MM.1S (cell line): ENCODE measurements around the gene PKD1.

ENCODE experiments used
- DNase-seq: peaks from one replicate; pipeline ENCODE4 v3.0.0-alpha.2; 2015
- H2AFZ ChIP-seq: fragments of 300-600 bp; sonication (generic); 2 replicates; pipeline ENCODE4 v1.6.0; 2016; ENCODE audit warnings: antibody characterized with exemption, low read length
- H3F3A ChIP-seq: fragments of 300-600 bp; sonication (generic); 2 replicates; pipeline ENCODE4 v1.6.1; 2016; ENCODE audit warnings: mild to moderate bottlenecking, antibody characterized with exemption, low read length, moderate library complexity, mixed read lengths; ENCODE audit not compliant: insufficient read depth
- H3K27ac ChIP-seq: fragments of 300-600 bp; sonication (generic); 2 replicates; pipeline ENCODE4 v1.5.1; 2016; ENCODE audit warnings: mild to moderate bottlenecking, low read length
- H3K27me3 ChIP-seq: fragments of 300-600 bp; sonication (generic); replicated peaks from 2 replicates; pipeline ENCODE4 v1.6.0; 2016; ENCODE audit warnings: low read length; ENCODE audit not compliant: insufficient read depth
- H3K36me3 ChIP-seq: fragments of 300-600 bp; sonication (generic); replicated peaks from 2 replicates; pipeline ENCODE4 v1.6.1; 2016; ENCODE audit warnings: mild to moderate bottlenecking, low read length, mixed read lengths; ENCODE audit not compliant: insufficient read depth
- H3K4me1 ChIP-seq: fragments of 300-600 bp; sonication (generic); 2 replicates; pipeline ENCODE4 v1.6.1; 2016; ENCODE audit warnings: low read length, mixed read lengths
- H3K4me2 ChIP-seq: fragments of 300-600 bp; sonication (generic); 2 replicates; pipeline ENCODE4 v1.6.0; 2016; ENCODE audit warnings: low read depth, low read length
- H3K4me3 ChIP-seq: fragments of 300-600 bp; sonication (generic); 2 replicates; pipeline ENCODE4 v1.5.1; 2016; ENCODE audit warnings: low read length, mixed read lengths
- H3K79me2 ChIP-seq: fragments of 300-600 bp; sonication (generic); 2 replicates; pipeline ENCODE4 v1.6.1; 2016; ENCODE audit warnings: mixed run types, low read length, mixed read lengths
- H3K9ac ChIP-seq: fragments of 300-600 bp; sonication (generic); 2 replicates; pipeline ENCODE4 v1.6.1; 2016; ENCODE audit warnings: low read length, mixed read lengths
- H3K9me2 ChIP-seq: fragments of 300-600 bp; sonication (generic); replicated peaks from 2 replicates; pipeline ENCODE4 v1.6.1; 2016; ENCODE audit warnings: mild to moderate bottlenecking, low read length, mixed read lengths; ENCODE audit not compliant: insufficient read depth
- H3K9me3 ChIP-seq: fragments of 300-600 bp; sonication (generic); replicated peaks from 2 replicates; pipeline ENCODE4 v1.6.1; 2016; ENCODE audit warnings: mild to moderate bottlenecking, low read length, mixed read lengths; ENCODE audit not compliant: insufficient read depth
- H4K20me1 ChIP-seq: fragments of 300-600 bp; sonication (generic); 2 replicates; pipeline ENCODE4 v1.6.1; 2016; ENCODE audit warnings: mild to moderate bottlenecking, low read length, moderate library complexity, mixed read lengths; ENCODE audit not compliant: insufficient read depth
- EZH2 ChIP-seq: fragments of 300-600 bp; sonication (generic); optimal IDR thresholded peaks from 2 replicates; pipeline ENCODE3; 2017; ENCODE audit warnings: low read depth, mild to moderate bottlenecking, antibody characterized with exemption, low read length, mixed read lengths
- EZH2phosphoT487 ChIP-seq: fragments of 300-600 bp; sonication (generic); IDR thresholded peaks from 2 replicates; pipeline ENCODE4 v1.6.1; 2018; ENCODE audit warnings: antibody characterized with exemption, low read length
- TF ChIP-seq, protein P1 (sequence below): fragments of 300-600 bp; sonication (generic); IDR thresholded peaks from 2 replicates; pipeline ENCODE4 v1.5.1; 2016; ENCODE audit warnings: antibody characterized with exemption, low read length, mixed read lengths

PKD1 gene

DNA sequence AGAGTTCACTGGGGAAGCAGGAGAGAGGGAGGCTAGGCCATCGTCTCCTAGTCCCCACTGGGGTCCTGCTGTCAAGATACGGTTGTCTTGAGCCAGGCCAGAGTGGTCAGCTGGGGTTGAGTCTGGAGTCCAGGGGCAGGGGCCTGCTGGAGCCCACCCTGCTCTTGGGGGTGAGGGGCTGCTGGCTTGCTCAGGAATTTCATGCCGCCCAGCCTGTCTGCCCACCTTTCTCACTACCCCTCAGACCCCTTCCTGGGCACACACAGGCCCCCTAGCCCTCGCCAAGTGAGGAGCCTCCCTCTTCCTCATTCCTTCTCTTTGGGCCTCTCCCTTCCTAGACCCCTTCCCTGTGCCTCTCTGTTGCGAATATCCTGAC, 21.1 kb upstream of the PKD1 start:
- peaks cover 23% of the 10 kb centered on the region for H4K20me1 ChIP-seq
- TF ChIP-seq EZH2 (no peak), EZH2phosphoT487 (no peak)
- TF ChIP-seq, protein P1, sequence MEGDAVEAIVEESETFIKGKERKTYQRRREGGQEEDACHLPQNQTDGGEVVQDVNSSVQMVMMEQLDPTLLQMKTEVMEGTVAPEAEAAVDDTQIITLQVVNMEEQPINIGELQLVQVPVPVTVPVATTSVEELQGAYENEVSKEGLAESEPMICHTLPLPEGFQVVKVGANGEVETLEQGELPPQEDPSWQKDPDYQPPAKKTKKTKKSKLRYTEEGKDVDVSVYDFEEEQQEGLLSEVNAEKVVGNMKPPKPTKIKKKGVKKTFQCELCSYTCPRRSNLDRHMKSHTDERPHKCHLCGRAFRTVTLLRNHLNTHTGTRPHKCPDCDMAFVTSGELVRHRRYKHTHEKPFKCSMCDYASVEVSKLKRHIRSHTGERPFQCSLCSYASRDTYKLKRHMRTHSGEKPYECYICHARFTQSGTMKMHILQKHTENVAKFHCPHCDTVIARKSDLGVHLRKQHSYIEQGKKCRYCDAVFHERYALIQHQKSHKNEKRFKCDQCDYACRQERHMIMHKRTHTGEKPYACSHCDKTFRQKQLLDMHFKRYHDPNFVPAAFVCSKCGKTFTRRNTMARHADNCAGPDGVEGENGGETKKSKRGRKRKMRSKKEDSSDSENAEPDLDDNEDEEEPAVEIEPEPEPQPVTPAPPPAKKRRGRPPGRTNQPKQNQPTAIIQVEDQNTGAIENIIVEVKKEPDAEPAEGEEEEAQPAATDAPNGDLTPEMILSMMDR = no peak
- peak overlapping the region; percentile 79; the same call in 1 of the 2 replicates for H3K4me3 ChIP-seq
- H3K27ac ChIP-seq = no peak overlapping the region
- no peak overlapping the region for H2AFZ ChIP-seq
- no peak overlapping the region; the same call in 1 of the 2 replicates for H3K9ac ChIP-seq
- H3F3A ChIP-seq = peaks cover 33% of the 10 kb centered on the region
- peaks cover 22% of the 10 kb centered on the region for H3K4me1 ChIP-seq
- no peaks in the 10 kb centered on the region for H3K27me3 ChIP-seq
- H3K9me3 ChIP-seq = no peaks in the 10 kb centered on the region
- peaks cover 82% of the 10 kb centered on the region for H3K79me2 ChIP-seq
- H3K4me2 ChIP-seq = peak overlapping the region; percentile 77
- peaks cover 4% of the 10 kb centered on the region; the same call in 1 of the 2 replicates for H3K36me3 ChIP-seq
- no peak for DNase-seq
- no peaks in the 10 kb centered on the region for H3K9me2 ChIP-seq

DNA sequence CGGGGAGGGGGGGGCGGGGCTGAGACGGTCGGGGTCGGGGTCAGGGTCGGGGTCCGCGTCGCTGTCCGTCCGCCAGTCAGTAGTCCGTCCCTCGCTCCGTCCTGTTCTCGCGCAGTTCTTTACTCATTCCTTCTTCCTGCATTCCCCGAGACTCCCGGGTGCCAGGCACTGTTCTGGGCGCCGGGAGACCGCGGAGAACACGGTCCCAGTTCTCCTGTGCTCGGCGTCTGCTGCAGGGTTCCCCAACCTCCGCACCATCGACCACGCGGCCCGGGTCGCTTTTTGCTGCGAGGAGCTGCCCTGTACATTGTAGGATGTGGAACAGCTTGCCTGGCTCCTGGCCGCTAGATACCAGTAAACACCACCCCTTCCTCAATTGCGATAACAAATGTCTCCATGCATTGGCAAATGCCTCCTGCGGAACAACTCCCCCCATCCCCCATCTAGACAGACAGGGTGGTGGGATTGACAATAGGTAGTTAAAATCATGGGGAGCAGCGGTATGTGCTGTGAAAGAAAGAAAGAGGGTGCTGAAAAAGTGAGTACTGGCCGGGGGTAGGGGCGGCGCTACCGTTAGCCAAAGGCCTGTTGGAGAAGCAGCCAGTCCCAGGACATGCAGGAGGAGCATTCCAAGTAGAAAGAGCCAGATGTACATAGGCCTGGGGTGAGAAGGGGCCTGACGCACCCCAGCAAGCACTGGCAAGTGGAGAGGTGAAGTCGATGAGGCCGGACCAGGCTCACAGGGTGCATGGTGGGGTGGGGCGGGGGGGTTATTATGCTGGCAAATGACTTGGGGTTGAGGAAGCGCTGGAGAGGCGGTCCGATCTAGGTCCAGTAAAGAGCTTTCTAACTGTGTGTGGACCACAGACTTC, 20.5 kb upstream of the PKD1 start:
- Histone ChIP-seq H3F3A (peaks cover 39% of the 10 kb centered on the region), H3K4me3 (peak overlapping the region; percentile 79), H3K36me3 (peaks cover 4% of the 10 kb centered on the region; the same call in 1 of the 2 replicates), H3K27ac (no peak overlapping the region), H3K9me3 (no peaks in the 10 kb centered on the region), H4K20me1 (peaks cover 29% of the 10 kb centered on the region), H3K79me2 (peaks cover 76% of the 10 kb centered on the region), H3K4me1 (peaks cover 22% of the 10 kb centered on the region), H3K27me3 (no peaks in the 10 kb centered on the region), H3K4me2 (peak overlapping the region; percentile 77), H3K9me2 (no peaks in the 10 kb centered on the region), H2AFZ (no peak overlapping the region), H3K9ac (peak overlapping the region; percentile 57)
- DNase-seq = peak; percentile 12
- TF ChIP-seq, protein P1 = no peak
- no peak for TF ChIP-seq EZH2phosphoT487
- no peak for TF ChIP-seq EZH2

DNA sequence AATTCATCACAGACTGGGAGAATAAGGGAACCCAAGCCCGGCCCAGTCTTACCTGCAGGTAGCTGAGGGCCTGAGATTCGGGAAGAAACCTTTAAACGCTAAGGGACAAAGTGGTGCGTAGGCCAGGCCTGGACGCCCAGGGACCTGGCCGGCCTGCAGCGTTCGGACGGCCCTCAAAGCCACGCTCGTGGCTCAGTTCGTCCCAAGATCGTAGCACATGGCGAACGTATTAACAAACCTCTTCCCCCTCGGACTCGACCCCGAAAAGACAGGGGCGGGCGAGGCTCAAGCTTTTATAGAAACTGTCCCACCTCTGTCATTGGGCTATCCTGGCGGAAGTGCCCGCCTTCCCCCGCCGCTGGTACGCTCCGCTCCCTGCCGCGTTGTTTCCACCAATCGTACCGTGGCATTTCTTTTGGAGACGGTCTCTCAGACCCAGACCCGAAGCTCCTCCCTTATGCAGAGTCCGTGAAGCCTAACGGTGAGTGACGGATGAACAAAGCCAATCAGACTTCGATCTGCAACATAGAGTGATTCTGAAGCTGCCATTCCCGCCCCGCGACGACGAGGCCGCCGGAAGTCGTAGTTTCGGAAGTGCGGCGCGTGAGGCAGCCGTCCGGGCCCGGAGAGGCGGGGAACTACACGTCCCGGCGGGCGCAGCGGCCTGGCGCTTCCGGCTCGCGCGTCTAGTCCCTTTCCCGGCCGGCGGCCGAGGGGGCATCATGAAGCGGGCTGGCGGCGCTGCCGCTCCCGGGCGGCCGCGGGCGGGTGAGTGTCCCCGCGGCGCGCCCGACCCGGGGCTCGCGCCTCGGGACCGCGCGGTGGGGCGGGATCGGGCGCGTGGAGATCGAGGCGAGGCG, 19.6 kb upstream of the PKD1 start, which contains the start of gene TRAF7:
Gene TRAF7 (plus strand): TSS at position 692 of the 860 bp plus-strand sequence. CDS start 8,139 bp downstream, outside the sequence.
- Histone ChIP-seq H3K9ac (peak within 1 kb of the TSS; percentile 97), H3K4me3 (peak within 1 kb of the TSS; percentile 97), H3K27ac (peak within 1 kb of the TSS; percentile 62; the same call in 1 of the 2 replicates), H3F3A (peaks cover 48% of the 10 kb centered on the region), H3K36me3 (peaks cover 4% of the 10 kb centered on the region; the same call in 1 of the 2 replicates), H3K27me3 (no peaks in the 10 kb centered on the region), H4K20me1 (peaks cover 36% of the 10 kb centered on the region), H3K9me2 (no peaks in the 10 kb centered on the region), H3K4me2 (peak within 1 kb of the TSS; percentile 100), H3K4me1 (peaks cover 22% of the 10 kb centered on the region), H3K79me2 (peaks cover 70% of the 10 kb centered on the region), H2AFZ (no peak within 1 kb of the TSS), H3K9me3 (no peaks in the 10 kb centered on the region)
- TF ChIP-seq EZH2phosphoT487 (no peak), EZH2 (no peak)
- TF ChIP-seq, protein P1 = no peak
- peak; percentile 100 for DNase-seq
